Placental epithelial cell (primary cell): ENCODE results near the gene MPST. TPM values are rescaled to one million over a fixed set of nuclear protein-coding genes. Genes with fewer than 3 reads are reported as not detected.

Experiments
- small RNA-seq: library from RNA; depleted of rRNA; stranded (forward); fragments of <200 nt; gene quantifications from one replicate; pipeline ENCODE3, GENCODE V24; 2012
- total RNA-seq: library from RNA; depleted of rRNA; stranded (reverse); fragments of >200 nt; gene quantifications from 2 replicates; pipeline ENCODE4 v1.2.3, GENCODE V29; 2012

The MPST gene
- 89.5 and 93.9 TPM in 2 replicates for total RNA-seq

DNA sequence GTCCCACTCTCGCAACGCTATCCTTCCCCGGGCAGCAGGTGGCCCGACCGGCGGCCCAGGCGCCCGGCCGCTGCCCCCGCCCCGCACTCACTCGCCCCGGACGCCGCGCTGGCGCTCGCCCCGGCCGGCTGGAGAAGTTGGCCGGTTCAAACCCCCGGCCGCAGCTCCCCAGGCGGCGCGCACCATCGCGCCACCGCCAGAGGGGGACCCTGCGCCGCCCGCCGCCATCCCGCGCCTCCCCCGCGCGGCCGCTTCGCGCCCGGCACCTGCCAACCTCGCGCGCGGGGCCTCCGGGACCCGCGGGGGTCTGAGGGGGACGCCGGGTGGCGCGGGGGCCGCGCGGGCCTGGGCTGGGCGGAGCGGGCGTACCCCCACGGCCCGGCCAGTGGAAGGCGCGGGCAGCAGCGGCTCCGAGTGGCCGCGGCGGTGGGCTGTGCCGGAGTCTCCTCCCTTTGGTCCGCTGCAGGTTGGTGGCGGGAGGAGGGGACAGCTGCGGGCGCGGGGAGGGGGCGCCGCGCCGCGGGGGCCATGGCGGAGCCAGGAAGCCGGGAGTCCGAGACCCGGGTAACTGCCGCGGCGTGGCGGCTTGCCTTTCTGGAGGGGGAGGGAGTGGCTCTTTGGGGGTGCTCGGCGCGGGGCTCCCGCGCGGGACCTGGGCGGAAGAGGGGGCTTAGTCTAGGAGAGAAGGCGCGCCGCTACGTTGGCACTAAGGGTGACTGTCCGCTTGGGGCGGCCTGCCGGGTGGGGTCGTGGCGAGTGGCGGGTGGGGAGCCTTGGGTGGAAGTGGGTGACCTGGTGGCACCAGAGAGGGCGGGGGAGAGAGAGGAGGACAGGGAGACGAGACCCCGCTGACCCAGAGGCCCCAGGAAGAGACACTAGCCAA is at the start of gene MPST, which contains the start of gene TST:
TSS of gene MPST (plus strand) at position 434 of the 883 bp plus-strand sequence. CDS start at position 529, 95 bp downstream.
TSS of gene TST (minus strand) at position 139 of the 883 bp plus-strand sequence. CDS start 715 bp downstream, outside the sequence.

DNA sequence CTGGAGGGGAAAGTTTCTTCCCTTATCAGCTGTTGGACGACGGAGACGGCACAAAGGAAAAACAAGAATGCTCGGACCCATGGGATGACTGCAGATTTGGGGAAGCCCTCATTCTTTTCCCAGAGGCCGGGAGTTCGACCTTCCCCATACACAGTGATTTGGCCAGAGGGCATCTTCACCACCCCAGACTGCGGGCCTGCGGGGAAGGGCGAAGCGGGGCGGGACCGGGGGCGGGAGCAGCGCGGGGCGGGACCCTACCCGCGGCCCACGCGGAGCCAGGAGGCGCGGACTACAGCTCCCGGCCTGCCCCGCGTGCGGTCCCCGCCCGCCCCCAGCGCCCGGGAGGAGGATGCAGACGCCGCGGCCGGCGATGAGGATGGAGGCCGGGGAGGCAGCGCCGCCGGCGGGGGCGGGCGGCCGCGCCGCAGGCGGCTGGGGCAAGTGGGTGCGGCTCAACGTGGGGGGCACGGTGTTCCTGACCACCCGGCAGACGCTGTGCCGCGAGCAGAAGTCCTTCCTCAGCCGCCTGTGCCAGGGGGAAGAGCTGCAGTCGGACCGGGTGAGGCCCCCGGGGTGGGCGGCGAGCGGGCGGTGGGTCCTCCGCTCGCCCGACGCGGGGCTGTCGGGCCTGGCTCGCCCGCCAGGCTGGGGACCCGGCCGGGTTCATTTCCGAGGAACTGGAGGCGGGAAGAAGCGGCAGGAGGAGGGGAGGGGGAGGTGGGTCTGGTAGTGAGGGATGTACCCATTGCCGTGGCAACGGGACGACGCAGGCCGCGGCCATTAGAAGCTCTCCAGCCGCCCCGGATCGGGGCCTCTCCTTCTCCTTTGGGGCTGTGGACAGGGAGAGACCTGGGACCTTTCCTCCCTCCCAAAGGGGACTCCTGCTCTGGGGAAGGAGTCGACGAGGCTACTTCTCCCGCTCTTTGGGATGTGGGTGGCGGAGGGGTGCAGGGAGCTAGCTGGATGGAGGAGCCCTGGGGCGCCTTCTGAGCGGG is 32.1 kb downstream of the MPST start, which contains the start of gene KCTD17:
TSS of gene KCTD17 (plus strand) at position 352 of the 995 bp plus-strand sequence. CDS start at position 371, 19 bp downstream.

Small RNA genes within 50 kb of the gene (small RNA-seq; reads per million reads assigned to genes)
- not detected for gene RF00019

Other genes with a start within 250 kb of the MPST start
- gene IFT27, start 243.6 kb upstream of the MPST start, total RNA-seq, result 8.2 and 14.0 TPM in 2 replicates
- not detected in 2 replicates for gene PVALB, start 202.7 kb upstream of the MPST start, total RNA-seq
- 0.65 and 3.5 TPM in 2 replicates for gene NCF4, start 158.7 kb upstream of the MPST start, total RNA-seq
- 5.5 and 6.9 TPM in 2 replicates for gene CSF2RB, start 106.1 kb upstream of the MPST start, total RNA-seq
- 32.6 and 33.0 TPM in 2 replicates for gene TST, start 295 bp upstream of the MPST start, total RNA-seq
- gene KCTD17, start 32.0 kb downstream of the MPST start, total RNA-seq, result 19.6 and 29.9 TPM in 2 replicates
- under 0.01 and 0.11 TPM in 2 replicates for gene TMPRSS6, start 90.0 kb downstream of the MPST start, total RNA-seq
- gene IL2RB, start 130.2 kb downstream of the MPST start, total RNA-seq, result 1.7 and 2.4 TPM in 2 replicates
- gene C1QTNF6, start 168.5 kb downstream of the MPST start, total RNA-seq, result 86.4 and 128 TPM in 2 replicates
- gene SSTR3, start 192.7 kb downstream of the MPST start, total RNA-seq, result not detected in 2 replicates
- gene RAC2, start 224.5 kb downstream of the MPST start, total RNA-seq, result 11.0 and 22.4 TPM in 2 replicates